TTC549 (cell line): ENCODE measurements around the gene PDF.
"Not testable (repeated sequence)": the region's sequence is repeated elsewhere in the genome, so short reads cannot be mapped to it uniquely, and the experiment has no call there.

ENCODE experiments used
- FAIRE-seq: peaks from 2 replicates; lab custom pipeline; 2012; peaks lifted over from hg19 to GRCh38; lab: Jason Lieb, UNC

PDF gene

DNA sequence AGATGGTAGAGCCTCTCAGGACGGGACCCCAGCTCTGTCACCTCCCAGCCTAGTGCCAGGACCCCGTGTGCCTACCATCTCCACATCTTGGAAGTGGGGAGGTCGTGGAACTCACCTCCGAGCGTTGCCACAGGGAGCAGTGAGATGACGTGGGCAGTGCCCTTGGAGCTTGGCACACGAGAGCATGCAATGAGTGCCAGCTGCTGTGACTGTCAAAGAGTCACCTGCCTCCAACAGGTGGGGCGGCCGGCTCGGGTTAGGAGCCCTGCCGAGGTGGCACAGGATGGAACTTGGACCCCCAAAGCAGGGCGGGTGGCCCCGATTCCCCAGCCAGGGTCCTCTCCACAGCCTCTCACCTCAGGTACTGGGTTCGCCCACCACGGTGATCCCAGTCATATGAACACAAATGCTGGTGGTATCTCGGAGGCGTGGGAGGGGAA, 13.8 kb downstream of the PDF start:
- no peak for FAIRE-seq

DNA sequence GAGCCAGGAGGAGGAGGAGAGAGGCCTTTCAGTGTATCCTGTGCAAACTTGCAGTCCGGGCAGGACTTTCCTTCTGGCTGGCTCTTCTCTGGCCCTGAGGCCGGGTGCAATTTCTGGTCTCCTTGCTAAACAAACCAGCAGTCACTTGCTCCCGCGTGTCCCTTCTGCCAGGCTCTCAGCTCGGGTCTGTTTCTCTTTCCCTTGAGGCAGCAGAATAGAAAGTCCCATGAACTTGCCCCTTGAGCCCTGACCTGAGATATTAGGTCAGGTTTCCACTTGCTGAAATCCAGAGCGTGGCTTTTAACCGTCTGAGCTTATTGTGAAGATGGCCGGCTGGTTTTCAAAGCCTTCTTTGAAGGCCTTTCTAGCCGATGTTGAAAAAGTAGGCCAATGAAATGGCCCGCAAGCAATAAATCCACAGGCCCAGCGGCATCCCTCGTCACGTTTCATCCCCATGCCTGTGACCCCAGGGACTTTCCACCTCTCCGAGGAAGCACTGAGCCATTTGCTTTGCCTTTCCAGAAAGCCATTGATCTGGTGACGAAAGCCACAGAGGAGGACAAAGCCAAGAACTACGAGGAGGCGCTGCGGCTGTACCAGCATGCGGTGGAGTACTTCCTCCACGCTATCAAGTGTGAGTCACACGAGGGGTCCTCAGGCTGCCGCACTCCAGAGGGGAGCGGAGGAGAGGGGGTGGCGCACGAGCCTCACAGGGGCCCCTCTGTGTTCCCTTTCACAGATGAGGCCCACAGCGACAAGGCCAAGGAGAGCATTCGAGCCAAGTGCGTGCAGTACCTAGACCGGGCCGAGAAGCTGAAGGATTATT, 14.7 kb downstream of the PDF start:
- FAIRE-seq = no peak

DNA sequence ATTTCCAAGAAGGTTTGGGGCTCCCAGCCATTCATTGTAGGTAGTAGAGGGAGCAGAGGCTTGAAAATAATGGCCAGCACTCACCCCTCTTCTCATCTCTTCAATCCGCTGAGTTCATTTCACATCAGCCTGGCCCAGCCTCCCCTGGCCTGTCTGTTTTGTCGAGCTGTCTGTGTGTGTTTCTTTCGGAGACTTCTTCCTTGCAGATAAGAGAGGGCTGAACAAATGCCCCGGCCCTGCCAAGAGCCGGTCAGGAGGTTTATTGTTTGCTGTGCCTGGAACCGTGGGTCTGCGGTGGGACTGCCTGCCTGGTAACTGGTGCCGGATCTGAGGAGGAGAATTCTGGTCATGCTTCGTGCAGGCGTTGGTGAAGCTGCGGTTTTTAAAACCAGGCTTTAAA, 15.9 kb downstream of the PDF start:
- FAIRE-seq = no peak

GRCh38 chr16:69313469-69313868, 16.9 kb downstream of the PDF start:
- FAIRE-seq = no peak

- FAIRE-seq = no peak
Observed at GRCh38 chr16:69311533-69312387, 18.6 kb downstream of the PDF start.

DNA sequence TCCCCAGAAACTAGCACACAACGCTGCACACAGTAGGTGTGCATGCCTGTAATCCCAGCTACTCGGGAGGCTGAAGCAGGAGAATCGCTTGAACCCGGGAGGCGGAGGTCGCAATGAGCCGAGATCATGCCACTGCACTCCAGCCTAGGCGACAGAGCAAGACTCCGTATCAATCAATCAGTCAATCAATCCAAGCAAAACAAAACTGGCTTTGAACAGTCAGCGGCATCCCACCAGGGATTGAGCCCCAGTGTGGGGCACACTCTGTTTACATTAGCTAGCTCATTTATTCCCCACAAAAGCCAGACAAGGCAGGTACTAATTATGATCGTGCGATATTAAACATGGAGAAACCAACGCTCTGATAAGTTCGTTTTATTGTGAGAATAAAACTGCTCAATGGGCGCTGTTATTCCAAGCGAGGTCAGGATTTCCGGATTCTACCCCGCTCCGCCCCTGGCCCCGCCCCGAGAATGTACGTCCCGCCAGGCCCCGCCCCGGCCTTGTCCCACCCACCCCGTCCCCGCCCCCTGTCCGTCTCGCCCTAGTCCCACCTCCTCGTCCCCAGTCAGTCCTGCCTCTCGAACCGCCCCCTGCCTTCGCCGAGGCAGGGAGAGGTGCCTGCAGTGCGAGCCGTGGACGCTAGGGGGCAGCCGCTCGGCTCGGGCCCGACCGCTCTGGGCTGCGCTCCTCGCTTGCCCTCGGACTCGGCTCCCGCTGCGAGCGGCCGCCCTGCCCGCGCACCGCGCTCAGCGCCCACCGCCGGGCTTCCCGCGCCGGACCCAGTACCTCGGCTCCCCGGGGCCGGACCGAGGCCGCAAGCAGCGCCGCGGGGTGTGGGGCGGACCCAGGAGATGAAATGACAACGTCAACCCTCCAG, 19.5 kb downstream of the PDF start, which contains the start of gene VPS4A:
TSS of gene VPS4A (plus strand) at position 698 of the 880 bp plus-strand sequence. CDS start at position 860, 162 bp downstream.
- no peak for FAIRE-seq

DNA sequence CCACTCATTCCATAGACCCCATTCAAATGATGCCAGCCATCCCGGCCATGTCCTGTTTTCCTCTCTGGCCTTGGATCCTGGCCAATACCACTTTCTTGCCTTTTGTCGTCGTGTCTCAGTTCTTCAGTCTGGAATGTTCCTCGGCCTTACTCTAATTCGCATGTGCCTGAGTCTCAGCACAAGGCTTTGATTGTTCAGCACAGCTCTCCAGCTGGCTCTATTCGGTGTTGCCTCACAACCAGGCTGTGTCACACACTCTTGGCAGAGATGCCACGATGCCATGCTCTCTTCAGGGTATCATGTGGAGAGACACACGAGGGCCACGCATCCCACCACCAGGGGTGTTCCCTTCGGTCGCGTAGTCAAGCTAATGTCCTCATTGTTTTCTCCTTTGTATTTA, 21.1 kb downstream of the PDF start:
- FAIRE-seq = no peak

- no peak for FAIRE-seq
Observed at GRCh38 chr16:69307856-69308255, 22.5 kb downstream of the PDF start.

- FAIRE-seq = no peak
Observed at GRCh38 chr16:69307091-69307490, 23.3 kb downstream of the PDF start.

DNA sequence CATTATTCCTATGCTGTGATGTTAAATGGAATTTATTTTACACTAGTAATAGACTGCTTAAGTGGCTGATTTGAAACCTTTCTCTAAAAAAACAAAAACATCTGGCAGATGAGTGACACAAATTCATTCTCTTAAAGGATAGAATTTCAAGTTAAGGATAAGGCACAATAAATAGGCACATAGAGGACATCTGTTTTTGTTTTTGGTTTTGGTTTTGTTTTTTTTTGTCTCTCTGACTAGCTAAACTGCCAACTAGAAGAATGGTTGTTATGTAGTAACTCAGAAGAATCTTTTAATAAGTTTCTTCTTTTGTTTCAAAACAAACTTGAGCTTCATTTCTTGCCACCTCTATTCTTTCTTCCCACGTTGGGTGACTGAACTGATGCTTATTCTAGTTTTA, 24.4 kb downstream of the PDF start:
- FAIRE-seq = no peak

- no peak for FAIRE-seq
Observed at GRCh38 chr16:69302301-69302700, 28.1 kb downstream of the PDF start.

- no peak for FAIRE-seq
Observed at GRCh38 chr16:69301861-69302260, 28.5 kb downstream of the PDF start.

GRCh38 chr16:69301187-69301586, 29.2 kb downstream of the PDF start:
- no peak for FAIRE-seq

DNA sequence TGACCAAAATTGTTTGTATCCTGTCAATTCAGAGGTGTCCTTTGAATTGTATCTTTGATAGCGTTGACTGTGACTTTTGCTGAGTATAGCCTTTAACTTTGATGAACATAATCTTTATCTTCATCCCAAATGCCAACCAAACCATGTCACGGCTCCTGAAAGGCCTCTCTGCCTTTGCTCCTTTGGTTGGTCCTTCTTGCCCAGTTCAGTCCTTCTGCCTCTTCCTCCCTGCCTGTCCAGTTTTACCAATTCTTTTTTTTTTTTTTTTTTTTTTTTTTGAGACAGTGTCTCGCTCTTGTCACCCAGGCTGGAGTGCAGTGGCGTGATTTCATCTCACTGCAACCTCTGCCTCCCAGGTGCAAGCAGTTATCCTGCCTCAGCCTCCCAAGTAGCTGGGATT, 32.1 kb downstream of the PDF start:
- no peak for FAIRE-seq

DNA sequence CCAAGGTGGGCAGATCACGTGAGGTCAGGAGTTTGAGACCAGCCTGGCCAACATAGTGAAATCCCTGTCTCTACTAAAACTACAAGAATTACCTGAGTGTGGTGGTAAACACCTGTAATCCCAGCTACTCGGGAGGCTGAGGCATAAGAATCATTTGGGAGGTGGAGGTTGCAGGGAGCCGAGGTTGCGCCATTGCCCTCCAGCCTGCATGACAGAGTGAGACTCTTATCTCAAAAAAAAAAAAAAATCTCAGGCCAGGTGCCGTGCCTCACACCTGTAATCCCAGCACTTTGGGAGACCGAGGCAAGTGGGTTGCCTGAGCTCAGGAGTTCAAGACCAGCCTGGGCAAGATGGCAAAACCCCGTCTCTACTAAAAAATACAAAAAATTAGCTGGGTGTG, 33.6 kb downstream of the PDF start:
- not testable (repeated sequence) for FAIRE-seq

DNA sequence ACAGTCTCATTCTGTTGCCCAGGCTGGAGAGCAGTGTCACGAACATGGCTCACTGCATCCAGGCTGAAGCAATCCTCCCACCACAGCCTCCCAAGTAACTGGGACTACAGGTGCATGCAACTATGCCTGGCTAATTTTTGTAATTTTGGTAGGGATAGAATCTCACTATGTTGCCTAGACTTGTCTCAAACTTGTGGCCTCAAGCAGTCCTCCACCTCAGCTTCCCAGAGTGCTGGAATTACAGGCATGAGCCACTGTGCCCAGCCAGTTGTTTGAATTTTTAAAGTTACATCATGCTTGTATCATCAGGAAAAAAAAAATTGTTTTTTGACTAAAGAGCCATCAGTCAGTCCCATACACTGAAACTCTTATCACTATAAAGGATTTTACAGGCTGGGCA, 36.3 kb downstream of the PDF start:
- no peak for FAIRE-seq

- no peak for FAIRE-seq
Observed at GRCh38 chr16:69293401-69293800, 37.0 kb downstream of the PDF start.

- not testable (repeated sequence) for FAIRE-seq
Observed at GRCh38 chr16:69291657-69292056, 38.7 kb downstream of the PDF start.

GRCh38 chr16:69286941-69287713, 43.3 kb downstream of the PDF start:
- peak; percentile 89 for FAIRE-seq

DNA sequence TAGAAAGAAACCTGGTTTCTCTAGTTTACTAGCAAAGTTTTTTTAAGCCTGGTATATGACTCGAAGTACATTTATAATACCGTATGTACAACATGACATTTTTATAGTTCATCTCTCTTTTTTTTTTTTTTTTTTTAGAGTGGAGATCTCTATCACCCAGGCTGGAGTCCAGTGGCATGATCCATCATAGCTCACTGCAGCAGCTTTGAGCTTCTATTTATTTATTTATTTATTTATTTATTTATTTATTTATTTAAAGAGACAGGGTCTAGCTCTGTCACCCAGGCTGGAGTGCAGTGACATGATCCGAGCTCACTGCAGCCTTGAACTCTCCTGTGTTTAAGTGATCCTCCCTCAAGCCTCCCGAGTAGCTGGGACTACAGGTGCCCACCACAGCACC, 45.1 kb downstream of the PDF start:
- FAIRE-seq = no peak

GRCh38 chr16:69283851-69284250, 46.5 kb downstream of the PDF start:
- FAIRE-seq = no peak

DNA sequence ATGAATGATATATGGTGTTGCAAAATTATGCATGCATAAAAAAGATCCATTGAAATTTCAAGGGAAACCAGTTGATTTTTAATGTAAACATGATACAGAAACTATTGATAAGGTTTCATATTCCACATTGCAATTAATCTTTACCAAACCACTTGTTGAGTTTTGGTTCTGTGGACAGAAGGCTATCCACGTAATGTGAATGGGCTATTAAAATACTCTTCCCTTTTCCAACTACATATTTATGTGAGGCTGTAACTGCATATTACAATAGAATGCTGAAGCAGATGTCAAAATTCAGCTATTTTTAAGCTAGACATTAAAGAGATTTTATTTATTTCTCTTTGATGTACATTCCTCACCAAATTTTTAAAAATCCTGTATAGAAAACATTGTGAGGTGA, 53.0 kb downstream of the PDF start:
- no peak for FAIRE-seq
